HEK293 (cell line): ENCODE results near the gene DCLK3.

ENCODE experiments used
- CTCF ChIA-PET: fragments of 350-600 bp; formaldehyde crosslinking; extraction: SDS; loops from one replicate; lab custom pipeline; 2021; ENCODE audit warnings: antibody characterized with exemption; lab: Yijun Ruan, JAX
- POLR2A ChIA-PET: fragments of 300-600 bp; formaldehyde crosslinking; extraction: SDS; loops from one replicate; lab custom pipeline; 2020; ENCODE audit warnings: antibody characterized with exemption, inconsistent platforms; lab: Yijun Ruan, JAX
- H3K27ac ChIP-seq: fragments of 200-500 bp; sonication (Bioruptor generic); 2 replicates; pipeline ENCODE4 v1.5.1; 2014; ENCODE audit warnings: low read depth, low read length, control low read depth, inconsistent platforms; ENCODE audit errors: extremely low read depth
- H3K36me3 ChIP-seq, 2 experiments: fragments of 200-500 bp in 1 of 2; sonication (Bioruptor generic) in 1 of 2; 1 replicate in 1 of 2; 2 replicates in 1 of 2; pipeline ENCODE4 v1.5.1; 2014 to 2017; ENCODE audit warnings: inconsistent platforms in 2 of 2, low read length in 2 of 2; ENCODE audit not compliant: control insufficient read depth in 2 of 2, insufficient read depth in 1 of 2
- H3K4me1 ChIP-seq: fragments of 200-500 bp; sonication (Bioruptor generic); 2 replicates; pipeline ENCODE4 v1.5.1; 2014; ENCODE audit warnings: mild to moderate bottlenecking, low read length, inconsistent platforms; ENCODE audit not compliant: control insufficient read depth, insufficient read depth
- H3K4me3 ChIP-seq: 2 replicates; pipeline ENCODE4 v1.5.1; 2011; ENCODE audit warnings: low read depth, mild to moderate bottlenecking, control low read depth, low read length, moderate library complexity
- H3K9me3 ChIP-seq: fragments of 200-500 bp; sonication (Bioruptor generic); 2 replicates; pipeline ENCODE4 v1.5.1; 2014; ENCODE audit warnings: low read depth, low read length, inconsistent platforms; ENCODE audit not compliant: control insufficient read depth, insufficient read depth
- AEBP2 ChIP-seq: fragments of 450-650 bp; formaldehyde crosslinking; IDR thresholded peaks from 2 replicates; pipeline ENCODE4 v1.5.1; 2016; ENCODE audit warnings: missing biosample characterization, missing genetic modification characterization, borderline replicate concordance
- INSM2 ChIP-seq: fragments of 450-650 bp; formaldehyde crosslinking; IDR thresholded peaks from 2 replicates; pipeline ENCODE4 v1.5.1; 2016; ENCODE audit warnings: missing biosample characterization, missing genetic modification characterization
- KLF16 ChIP-seq: fragments of 450-650 bp; formaldehyde crosslinking; IDR thresholded peaks from 2 replicates; pipeline ENCODE4 v1.5.1; 2017; ENCODE audit warnings: missing biosample characterization, missing genetic modification characterization
- MYNN ChIP-seq: fragments of 450-650 bp; formaldehyde crosslinking; IDR thresholded peaks from 2 replicates; pipeline ENCODE4 v1.5.1; 2016; ENCODE audit warnings: missing biosample characterization, missing genetic modification characterization, borderline replicate concordance
- PBX3 ChIP-seq: sonication (generic); formaldehyde crosslinking; IDR thresholded peaks from 2 replicates; pipeline ENCODE4 v1.8.1; 2022; ENCODE audit warnings: mild to moderate bottlenecking, moderate library complexity, missing genetic modification reagents
- REST ChIP-seq: fragments of 450-650 bp; formaldehyde crosslinking; IDR thresholded peaks from 2 replicates; pipeline ENCODE4 v1.5.1; 2016; ENCODE audit warnings: missing biosample characterization, missing genetic modification characterization
- SCRT1 ChIP-seq: fragments of 450-650 bp; formaldehyde crosslinking; IDR thresholded peaks from 2 replicates; pipeline ENCODE4 v1.5.1; 2016; ENCODE audit warnings: missing biosample characterization, missing genetic modification characterization, borderline replicate concordance
- ZFP41 ChIP-seq: fragments of 450-650 bp; formaldehyde crosslinking; IDR thresholded peaks from 2 replicates; pipeline ENCODE4 v1.5.1; 2016; ENCODE audit warnings: missing biosample characterization, missing genetic modification characterization, borderline replicate concordance
- ZNF132 ChIP-seq: fragments of 450-650 bp; formaldehyde crosslinking; IDR thresholded peaks from 2 replicates; pipeline ENCODE4 v1.5.1; 2017; ENCODE audit warnings: missing biosample characterization, missing genetic modification characterization, borderline replicate concordance
- ZNF16 ChIP-seq: fragments of 450-650 bp; formaldehyde crosslinking; IDR thresholded peaks from 2 replicates; pipeline ENCODE4 v1.5.1; 2016; ENCODE audit warnings: low read depth, missing biosample characterization, missing genetic modification characterization
- ZNF19 ChIP-seq: fragments of 450-650 bp; formaldehyde crosslinking; IDR thresholded peaks from 2 replicates; pipeline ENCODE4; 2016; ENCODE audit warnings: missing biosample characterization, missing genetic modification characterization, low read depth
- ZNF223 ChIP-seq: fragments of 450-650 bp; formaldehyde crosslinking; IDR thresholded peaks from 2 replicates; pipeline ENCODE4 v1.5.1; 2016; ENCODE audit warnings: missing biosample characterization, missing genetic modification characterization
- ZNF394 ChIP-seq: fragments of 450-650 bp; formaldehyde crosslinking; IDR thresholded peaks from 2 replicates; pipeline ENCODE4 v1.5.1; 2016; ENCODE audit warnings: missing biosample characterization, missing genetic modification characterization, mild to moderate bottlenecking, moderate library complexity, borderline replicate concordance
- ZNF426 ChIP-seq: fragments of 450-650 bp; formaldehyde crosslinking; IDR thresholded peaks from 2 replicates; pipeline ENCODE4 v1.5.1; 2017; ENCODE audit warnings: missing biosample characterization, missing genetic modification characterization, mild to moderate bottlenecking, inconsistent platforms, moderate library complexity
- ZNF48 ChIP-seq: fragments of 450-650 bp; formaldehyde crosslinking; IDR thresholded peaks from 2 replicates; pipeline ENCODE4 v1.5.1; 2016; ENCODE audit warnings: missing biosample characterization, missing genetic modification characterization
- ZNF518A ChIP-seq: fragments of 450-650 bp; formaldehyde crosslinking; conservative IDR thresholded peaks from 2 replicates; pipeline ENCODE4 v1.5.1; 2016; ENCODE audit warnings: low read depth, missing biosample characterization, missing genetic modification characterization
- ZNF558 ChIP-seq: fragments of 450-650 bp; formaldehyde crosslinking; IDR thresholded peaks from 2 replicates; pipeline ENCODE4 v1.5.1; 2016; ENCODE audit warnings: missing biosample characterization, missing genetic modification characterization
- ZNF571 ChIP-seq: fragments of 450-650 bp; formaldehyde crosslinking; IDR thresholded peaks from 2 replicates; pipeline ENCODE4 v1.5.0; 2017; ENCODE audit warnings: missing biosample characterization, missing genetic modification characterization
- ZNF76 ChIP-seq: fragments of 450-650 bp; formaldehyde crosslinking; IDR thresholded peaks from 2 replicates; pipeline ENCODE4; 2016; ENCODE audit warnings: low read depth, missing biosample characterization, missing genetic modification characterization, borderline replicate concordance
- ZNF776 ChIP-seq: fragments of 450-650 bp; formaldehyde crosslinking; IDR thresholded peaks from 2 replicates; pipeline ENCODE4 v1.5.0; 2017; ENCODE audit warnings: missing biosample characterization, missing genetic modification characterization, borderline replicate concordance
- ZNF777 ChIP-seq: fragments of 450-650 bp; formaldehyde crosslinking; IDR thresholded peaks from 2 replicates; pipeline ENCODE4 v1.5.1; 2017; ENCODE audit warnings: missing biosample characterization, missing genetic modification characterization, borderline replicate concordance
- ZSCAN30 ChIP-seq: fragments of 450-650 bp; IDR thresholded peaks from 2 replicates; pipeline ENCODE4 v1.5.1; 2018; ENCODE audit warnings: missing biosample characterization, mild to moderate bottlenecking, missing genetic modification characterization, moderate library complexity

The DCLK3 gene

GRCh38 chr3:36666166-36666565 is 98.2 kb downstream of the DCLK3 start (continued):
- TF ChIP-seq AEBP2 (tag by site-specific recombination) (no peak), MYNN (no peak), ZNF558 (no peak), ZFP41 (no peak), REST (no peak), ZNF518A (tag by site-specific recombination) (no peak), ZSCAN30 (tag by site-specific recombination) (no peak), KLF16 (no peak)

- CTCF ChIA-PET = interaction anchor here (0.6 kb wide), 1 partner anchor 123 kb away, joined by 3 read pairs; no protein-coding TSS in a partner anchor
- H3K9me3 ChIP-seq = no peaks in the 10 kb centered on the region
- H3K27ac ChIP-seq = no peak overlapping the region
- H3K36me3 ChIP-seq = no peaks in the 10 kb centered on the region
- H3K4me3 ChIP-seq = no peak overlapping the region
- H3K4me1 ChIP-seq = no peaks in the 10 kb centered on the region
- POLR2A ChIA-PET = no interaction called here
- TF ChIP-seq INSM2 = no peak
- TF ChIP-seq ZNF223 (tag by site-specific recombination) = no peak
- no peak for TF ChIP-seq ZNF394
- TF ChIP-seq ZNF776 (tag by site-specific recombination) = no peak
- no peak for TF ChIP-seq ZNF777 (tag by site-specific recombination)
- no peak for TF ChIP-seq ZNF571 (tag by site-specific recombination)
- TF ChIP-seq AEBP2 (tag by site-specific recombination) = no peak
- TF ChIP-seq ZNF426 (tag by site-specific recombination) = no peak
- no peak for TF ChIP-seq ZNF16 (tag by site-specific recombination)
- no peak for TF ChIP-seq ZNF132
- TF ChIP-seq ZNF48 (tag by site-specific recombination) = no peak
- TF ChIP-seq ZNF19 (tag by site-specific recombination) = no peak
- TF ChIP-seq ZNF76 (tag by site-specific recombination) = no peak
- no peak for TF ChIP-seq PBX3
- TF ChIP-seq SCRT1 (tag by site-specific recombination) = no peak
These were observed 100.6 kb downstream of the DCLK3 start for GRCh38 chr3:36663666-36664291.
